ENCODE data around the gene DOCK2. TPM values are rescaled to one million over a fixed set of nuclear protein-coding genes. Genes with fewer than 3 reads are reported as not detected.

The DOCK2 gene
- polyA plus RNA-seq, 1 of the 3 experiments (the other 2 are of a cell fraction) = 3.8 TPM

DNA sequence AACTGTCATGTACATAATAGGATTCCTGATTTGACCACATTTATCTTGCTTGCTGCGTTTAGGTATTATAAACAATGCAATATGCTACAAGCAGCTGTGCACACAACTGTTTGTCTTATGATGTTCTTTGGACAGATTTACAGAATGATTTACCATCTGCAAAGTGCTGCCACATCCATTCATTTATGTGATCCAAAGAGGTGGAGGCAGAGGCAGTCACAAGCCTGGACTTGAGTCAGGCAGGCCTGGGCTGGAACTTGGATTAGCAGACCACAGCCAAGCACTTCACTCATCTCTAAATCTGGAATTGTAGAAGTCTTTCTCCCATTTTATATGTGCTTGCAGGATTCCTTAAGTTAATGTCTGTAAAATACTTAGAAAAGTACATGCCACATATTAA, 194.3 kb downstream of the DOCK2 start:
- POLR2A ChIA-PET = no interaction called here
- no peak overlapping the region for H3K27ac ChIP-seq (ENCODE audit: low read depth in 2 of 2, low read length in 1 of 2)
- no peaks in the 10 kb centered on the region for H3F3A ChIP-seq (replicated peaks; ENCODE audit: insufficient read depth)
- H4K20me1 ChIP-seq (ENCODE audit: insufficient read depth) = no peaks in the 10 kb centered on the region
- no peaks in the 10 kb centered on the region for H3K79me2 ChIP-seq (ENCODE audit: insufficient read depth)
- CTCF ChIA-PET = no interaction called here
- H3K9ac ChIP-seq = no peak overlapping the region
- H2AFZ ChIP-seq (ENCODE audit: low read depth) = no peak overlapping the region
- H3K4me3 ChIP-seq (ENCODE audit: low read depth in 2 of 2, low read length in 1 of 2) = no peak overlapping the region
- H3K9me2 ChIP-seq = no peaks in the 10 kb centered on the region
- no peak overlapping the region for H3K4me2 ChIP-seq
- no peaks in the 10 kb centered on the region for H3K36me3 ChIP-seq (replicated peaks in 1 of 2; ENCODE audit: control insufficient read depth in 1 of 2, insufficient read depth in 2 of 2, low read length in 1 of 2)
- no peak for DNase-seq
- H3K9me3 ChIP-seq = no peaks in the 10 kb centered on the region
- TF ChIP-seq GABPA (IDR thresholded peaks at IDR 0.05; ENCODE audit: low read depth) (no peak), SMC3 (IDR thresholded peaks at IDR 0.05; ENCODE audit: low read depth, low read length) (no peak), NRF1 (IDR thresholded peaks at IDR 0.05; ENCODE audit: low read depth, low read length) (no peak), POLR2AphosphoS5 (IDR thresholded peaks at IDR 0.05; ENCODE audit: low read depth, low read length) (no peak), JUND (IDR thresholded peaks at IDR 0.05) (no peak), FOXM1 (IDR thresholded peaks at IDR 0.05; ENCODE audit: low read depth) (no peak), GATA2 (CRISPR knock-in tag; IDR thresholded peaks at IDR 0.05) (no peak), CHD2 (IDR thresholded peaks at IDR 0.05; ENCODE audit: low read length, partially characterized antibody) (no peak), MEF2A (IDR thresholded peaks at IDR 0.05; ENCODE audit: borderline replicate concordance, low read depth) (no peak), RXRA (IDR thresholded peaks at IDR 0.05; ENCODE audit: borderline replicate concordance, low read depth) (no peak), FOXJ3 (CRISPR knock-in tag; IDR thresholded peaks at IDR 0.05) (no peak), TCF12 (IDR thresholded peaks at IDR 0.05) (no peak), EP300 (IDR thresholded peaks at IDR 0.05; ENCODE audit: borderline replicate concordance in 1 of 2, low read depth in 1 of 2, low read length in 1 of 2) (no peak), YY1 (IDR thresholded peaks at IDR 0.05; ENCODE audit: low read depth) (no peak), FOSL2 (IDR thresholded peaks at IDR 0.05; ENCODE audit: borderline replicate concordance, low read depth) (no peak), NFIC (IDR thresholded peaks at IDR 0.05; ENCODE audit: borderline replicate concordance) (no peak), RCOR1 (IDR thresholded peaks at IDR 0.05; ENCODE audit: low read length) (no peak)
- TF ChIP-seq, protein P1, sequence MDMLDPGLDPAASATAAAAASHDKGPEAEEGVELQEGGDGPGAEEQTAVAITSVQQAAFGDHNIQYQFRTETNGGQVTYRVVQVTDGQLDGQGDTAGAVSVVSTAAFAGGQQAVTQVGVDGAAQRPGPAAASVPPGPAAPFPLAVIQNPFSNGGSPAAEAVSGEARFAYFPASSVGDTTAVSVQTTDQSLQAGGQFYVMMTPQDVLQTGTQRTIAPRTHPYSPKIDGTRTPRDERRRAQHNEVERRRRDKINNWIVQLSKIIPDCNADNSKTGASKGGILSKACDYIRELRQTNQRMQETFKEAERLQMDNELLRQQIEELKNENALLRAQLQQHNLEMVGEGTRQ (IDR thresholded peaks at IDR 0.05; ENCODE audit: borderline replicate concordance, low read depth, low read length) = no peak
- TF ChIP-seq, protein P2, sequence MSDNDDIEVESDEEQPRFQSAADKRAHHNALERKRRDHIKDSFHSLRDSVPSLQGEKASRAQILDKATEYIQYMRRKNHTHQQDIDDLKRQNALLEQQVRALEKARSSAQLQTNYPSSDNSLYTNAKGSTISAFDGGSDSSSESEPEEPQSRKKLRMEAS (IDR thresholded peaks at IDR 0.05; ENCODE audit: low read depth) = no peak
- WGBS (ENCODE audit: low lambda C conversion rate) = 85% methylated on average over 1 of the region's 1 CpG
- H3K27me3 ChIP-seq (ENCODE audit: insufficient read depth) = no peaks in the 10 kb centered on the region
- H3K4me1 ChIP-seq (ENCODE audit: control insufficient read depth in 1 of 2, insufficient read depth in 2 of 2, low read depth in 1 of 2, low read length in 1 of 2) = no peaks in the 10 kb centered on the region

DNA sequence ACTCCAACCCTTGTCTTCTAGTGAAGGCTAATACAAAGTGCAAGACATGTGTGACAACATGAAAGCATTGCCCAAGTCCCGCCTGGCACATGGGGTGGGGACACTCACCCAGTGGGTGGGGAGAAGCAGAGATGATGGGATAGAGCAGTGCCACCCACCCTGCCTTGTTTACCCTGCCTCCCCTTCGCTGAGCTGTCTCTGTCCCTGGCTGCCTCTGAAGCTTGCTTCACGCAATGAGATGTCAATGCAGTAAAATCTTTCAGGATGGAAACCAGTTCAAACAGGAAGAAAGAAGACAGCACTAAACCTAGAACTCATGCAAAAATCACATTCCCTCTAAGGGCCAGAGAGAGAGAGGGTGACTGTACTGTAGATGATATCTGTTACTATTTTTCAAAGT, 195.2 kb downstream of the DOCK2 start:
- H3K9me2 ChIP-seq = no peaks in the 10 kb centered on the region
- no peak overlapping the region for H3K4me2 ChIP-seq
- 82% methylated on average over 3 of the region's 3 CpGs for WGBS (ENCODE audit: low lambda C conversion rate)
- CTCF ChIA-PET = interaction anchor here (1.3 kb wide), 1 partner anchor 10 kb away, joined by 5 read pairs; no protein-coding TSS in a partner anchor
- no peaks in the 10 kb centered on the region for H3K79me2 ChIP-seq (ENCODE audit: insufficient read depth)
- POLR2A ChIA-PET = no interaction called here
- no peaks in the 10 kb centered on the region for H3K27me3 ChIP-seq (ENCODE audit: insufficient read depth)
- H3K27ac ChIP-seq (ENCODE audit: low read depth in 2 of 2, low read length in 1 of 2) = no peak overlapping the region
- no peaks in the 10 kb centered on the region for H3K36me3 ChIP-seq (replicated peaks in 1 of 2; ENCODE audit: control insufficient read depth in 1 of 2, insufficient read depth in 2 of 2, low read length in 1 of 2)
- no peaks in the 10 kb centered on the region for H4K20me1 ChIP-seq (ENCODE audit: insufficient read depth)
- no peaks in the 10 kb centered on the region for H3F3A ChIP-seq (replicated peaks; ENCODE audit: insufficient read depth)
- DNase-seq = no peak
- H3K9me3 ChIP-seq = no peaks in the 10 kb centered on the region
- no peak overlapping the region for H3K9ac ChIP-seq
- H3K4me3 ChIP-seq (ENCODE audit: low read depth in 2 of 2, low read length in 1 of 2) = no peak overlapping the region
- no peak overlapping the region for H2AFZ ChIP-seq (ENCODE audit: low read depth)
- H3K4me1 ChIP-seq (ENCODE audit: control insufficient read depth in 1 of 2, insufficient read depth in 2 of 2, low read depth in 1 of 2, low read length in 1 of 2) = no peaks in the 10 kb centered on the region
- no peak for TF ChIP-seq TAF1 (IDR thresholded peaks at IDR 0.05; ENCODE audit: borderline replicate concordance, low read depth, low read length)
- TF ChIP-seq, protein P3, sequence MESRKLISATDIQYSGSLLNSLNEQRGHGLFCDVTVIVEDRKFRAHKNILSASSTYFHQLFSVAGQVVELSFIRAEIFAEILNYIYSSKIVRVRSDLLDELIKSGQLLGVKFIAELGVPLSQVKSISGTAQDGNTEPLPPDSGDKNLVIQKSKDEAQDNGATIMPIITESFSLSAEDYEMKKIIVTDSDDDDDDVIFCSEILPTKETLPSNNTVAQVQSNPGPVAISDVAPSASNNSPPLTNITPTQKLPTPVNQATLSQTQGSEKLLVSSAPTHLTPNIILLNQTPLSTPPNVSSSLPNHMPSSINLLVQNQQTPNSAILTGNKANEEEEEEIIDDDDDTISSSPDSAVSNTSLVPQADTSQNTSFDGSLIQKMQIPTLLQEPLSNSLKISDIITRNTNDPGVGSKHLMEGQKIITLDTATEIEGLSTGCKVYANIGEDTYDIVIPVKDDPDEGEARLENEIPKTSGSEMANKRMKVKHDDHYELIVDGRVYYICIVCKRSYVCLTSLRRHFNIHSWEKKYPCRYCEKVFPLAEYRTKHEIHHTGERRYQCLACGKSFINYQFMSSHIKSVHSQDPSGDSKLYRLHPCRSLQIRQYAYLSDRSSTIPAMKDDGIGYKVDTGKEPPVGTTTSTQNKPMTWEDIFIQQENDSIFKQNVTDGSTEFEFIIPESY (IDR thresholded peaks at IDR 0.05; ENCODE audit: borderline replicate concordance, low read depth) = no peak
- TF ChIP-seq FOSL2 (IDR thresholded peaks at IDR 0.05; ENCODE audit: borderline replicate concordance, low read depth) = no peak
- TF ChIP-seq TEAD4 (IDR thresholded peaks at IDR 0.05; ENCODE audit: borderline replicate concordance, insufficient read depth) = no peak
- TF ChIP-seq RCOR1 (IDR thresholded peaks at IDR 0.05; ENCODE audit: low read length) = no peak
- no peak for TF ChIP-seq CHD2 (IDR thresholded peaks at IDR 0.05; ENCODE audit: low read length, partially characterized antibody)
- TF ChIP-seq, protein P4, sequence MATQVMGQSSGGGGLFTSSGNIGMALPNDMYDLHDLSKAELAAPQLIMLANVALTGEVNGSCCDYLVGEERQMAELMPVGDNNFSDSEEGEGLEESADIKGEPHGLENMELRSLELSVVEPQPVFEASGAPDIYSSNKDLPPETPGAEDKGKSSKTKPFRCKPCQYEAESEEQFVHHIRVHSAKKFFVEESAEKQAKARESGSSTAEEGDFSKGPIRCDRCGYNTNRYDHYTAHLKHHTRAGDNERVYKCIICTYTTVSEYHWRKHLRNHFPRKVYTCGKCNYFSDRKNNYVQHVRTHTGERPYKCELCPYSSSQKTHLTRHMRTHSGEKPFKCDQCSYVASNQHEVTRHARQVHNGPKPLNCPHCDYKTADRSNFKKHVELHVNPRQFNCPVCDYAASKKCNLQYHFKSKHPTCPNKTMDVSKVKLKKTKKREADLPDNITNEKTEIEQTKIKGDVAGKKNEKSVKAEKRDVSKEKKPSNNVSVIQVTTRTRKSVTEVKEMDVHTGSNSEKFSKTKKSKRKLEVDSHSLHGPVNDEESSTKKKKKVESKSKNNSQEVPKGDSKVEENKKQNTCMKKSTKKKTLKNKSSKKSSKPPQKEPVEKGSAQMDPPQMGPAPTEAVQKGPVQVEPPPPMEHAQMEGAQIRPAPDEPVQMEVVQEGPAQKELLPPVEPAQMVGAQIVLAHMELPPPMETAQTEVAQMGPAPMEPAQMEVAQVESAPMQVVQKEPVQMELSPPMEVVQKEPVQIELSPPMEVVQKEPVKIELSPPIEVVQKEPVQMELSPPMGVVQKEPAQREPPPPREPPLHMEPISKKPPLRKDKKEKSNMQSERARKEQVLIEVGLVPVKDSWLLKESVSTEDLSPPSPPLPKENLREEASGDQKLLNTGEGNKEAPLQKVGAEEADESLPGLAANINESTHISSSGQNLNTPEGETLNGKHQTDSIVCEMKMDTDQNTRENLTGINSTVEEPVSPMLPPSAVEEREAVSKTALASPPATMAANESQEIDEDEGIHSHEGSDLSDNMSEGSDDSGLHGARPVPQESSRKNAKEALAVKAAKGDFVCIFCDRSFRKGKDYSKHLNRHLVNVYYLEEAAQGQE (IDR thresholded peaks at IDR 0.05; ENCODE audit: low read depth, low read length) = no peak
- TF ChIP-seq MEF2A (IDR thresholded peaks at IDR 0.05; ENCODE audit: borderline replicate concordance, low read depth) = no peak

Data from SK-N-SH (cell line).